AG08396 (cell line): Measurements from ENCODE around the gene NKX2-2.

Experiments
- DNase-seq: peaks from one replicate; pipeline ENCODE4 v3.0.0; 2012; ENCODE audit warnings: low spot score, mixed read lengths

NKX2-2 gene

GRCh38 chr20:21513881-21514540 is at the start of gene NKX2-2:
NKX2-2 (minus strand) TSS chr20:21514064; CDS start chr20:21513669, 395 bp downstream.
- DNase-seq = peak; percentile 32

DNA sequence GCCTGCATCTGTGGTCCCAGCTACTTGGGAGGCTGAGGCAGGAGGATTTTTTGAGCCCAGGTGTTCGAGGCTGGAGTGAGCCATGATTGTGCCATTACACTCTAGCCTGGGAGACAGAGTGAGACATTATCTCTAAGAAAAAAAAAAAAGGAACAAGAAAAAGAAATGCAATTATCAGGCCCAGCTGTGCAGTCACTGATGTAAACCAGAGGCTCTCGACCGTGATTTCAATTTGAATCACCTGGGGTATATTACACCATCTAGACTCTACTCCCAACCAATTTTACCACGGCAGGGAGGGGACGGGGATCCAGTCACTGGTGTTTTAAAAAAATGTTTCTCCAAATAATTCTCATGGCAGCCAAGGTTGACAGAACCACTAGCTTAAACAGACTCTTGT is 48.8 kb upstream of the NKX2-2 start:
- DNase-seq = no peak

DNA sequence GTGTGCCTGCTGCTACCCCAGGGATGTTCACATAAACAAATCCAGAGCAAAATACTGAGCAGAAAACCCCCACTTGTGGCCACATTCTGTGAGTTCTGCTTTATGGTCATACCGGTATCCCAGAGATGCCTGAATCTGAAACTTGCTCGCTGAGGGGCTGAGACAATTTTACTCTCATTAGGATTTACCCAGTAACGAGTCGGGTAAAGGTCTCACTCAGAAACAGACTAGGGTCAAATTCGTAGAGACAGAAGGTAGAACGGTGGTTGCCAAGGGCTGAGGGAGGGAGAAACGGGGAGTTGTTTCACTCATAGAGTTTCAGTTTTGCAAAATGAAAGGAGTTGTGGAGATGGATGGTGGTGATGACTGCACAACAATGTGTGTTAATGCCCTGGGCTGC is 45.4 kb upstream of the NKX2-2 start:
- no peak for DNase-seq

GRCh38 chr20:21557241-21558020 is 43.6 kb upstream of the NKX2-2 start:
- DNase-seq = no peak

GRCh38 chr20:21556398-21556797 is 42.5 kb upstream of the NKX2-2 start:
- no peak for DNase-seq

GRCh38 chr20:21555470-21556120 is 41.7 kb upstream of the NKX2-2 start:
- DNase-seq = no peak

- DNase-seq = no peak
These were observed 41.1 kb upstream of the NKX2-2 start for GRCh38 chr20:21554985-21555384.

GRCh38 chr20:21554376-21554890 is 40.6 kb upstream of the NKX2-2 start:
- no peak for DNase-seq

DNA sequence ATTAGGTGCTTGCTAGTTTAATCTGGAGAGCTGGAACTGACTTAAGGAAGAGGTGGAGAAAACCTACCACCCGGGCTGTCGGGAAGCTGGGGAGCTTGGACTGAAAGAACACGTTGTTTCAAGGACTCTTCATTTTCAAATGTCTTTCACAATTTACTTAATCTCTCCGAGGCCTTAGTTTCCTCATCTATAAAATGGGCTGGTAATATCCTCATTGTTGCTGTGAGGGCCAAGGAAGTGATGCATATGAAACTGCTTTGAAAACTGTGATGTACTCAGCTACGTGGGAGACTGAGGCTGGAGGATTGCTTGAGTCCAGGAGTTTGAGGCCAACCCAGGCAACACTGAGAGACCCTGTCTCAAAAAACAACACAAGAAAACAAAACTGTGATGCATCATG is 36.7 kb upstream of the NKX2-2 start:
- no peak for DNase-seq

- no peak for DNase-seq
These were observed 34.6 kb upstream of the NKX2-2 start for GRCh38 chr20:21548390-21549035.

DNA sequence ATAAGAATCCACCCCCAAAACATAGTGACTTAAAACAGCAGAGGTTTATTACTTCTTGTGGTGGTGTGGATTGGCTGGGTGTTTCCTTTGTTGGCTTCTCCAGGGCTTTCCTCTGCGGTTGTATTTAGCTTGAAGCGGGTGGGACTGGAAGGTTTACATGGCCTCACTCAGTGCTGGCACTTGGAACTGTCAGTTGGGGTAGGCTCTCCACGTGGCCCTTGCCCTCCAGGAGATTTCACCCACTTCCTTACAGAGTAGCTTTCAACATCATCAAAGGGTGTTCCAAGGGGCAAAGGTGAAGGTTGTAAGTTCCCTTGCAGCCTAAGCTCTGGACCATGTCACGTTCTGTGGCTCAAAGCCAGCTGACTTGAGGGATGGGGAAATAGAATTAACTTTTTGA is 32.5 kb upstream of the NKX2-2 start:
- DNase-seq = no peak

- no peak for DNase-seq
These were observed 25.6 kb upstream of the NKX2-2 start for GRCh38 chr20:21539512-21539911.

DNA sequence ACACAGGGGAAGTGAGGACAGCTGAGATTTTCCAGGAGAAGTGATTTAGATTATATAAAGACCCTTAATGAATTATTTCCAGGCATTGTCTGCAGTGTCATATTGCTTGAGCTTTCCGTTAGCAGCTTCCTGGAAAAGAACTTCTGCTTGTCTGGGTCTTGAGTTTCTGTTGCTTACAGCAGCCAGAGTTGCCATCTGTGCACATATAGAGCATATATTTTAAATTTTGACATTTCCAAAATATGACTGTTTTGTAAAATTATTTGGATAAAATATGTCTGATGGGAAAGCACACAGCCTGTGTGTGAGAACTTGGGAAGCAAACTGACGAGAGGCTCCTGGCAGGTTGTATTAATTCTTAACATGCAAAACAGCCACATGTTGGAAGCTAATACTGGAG is 21.0 kb upstream of the NKX2-2 start:
- DNase-seq = no peak

DNA sequence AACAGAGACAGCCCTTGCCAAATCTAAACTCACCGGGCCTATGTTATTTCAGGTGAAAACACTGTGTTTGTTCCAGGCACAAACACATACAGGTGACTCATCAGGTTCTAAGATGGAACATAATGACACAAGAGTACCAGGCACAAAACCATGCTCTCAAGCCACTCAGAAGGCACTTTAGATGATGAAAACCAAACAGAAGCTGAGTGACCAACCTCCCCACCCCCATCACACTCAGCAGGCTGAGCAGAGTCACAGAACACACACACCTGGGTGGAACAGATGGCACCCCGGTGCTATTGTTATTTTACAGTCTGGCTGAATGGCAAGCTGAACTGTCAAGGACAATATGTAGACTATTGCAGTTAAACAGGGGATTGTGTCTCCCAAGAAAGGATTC is 20.6 kb upstream of the NKX2-2 start:
- DNase-seq = no peak

GRCh38 chr20:21529863-21530262 is 16.0 kb upstream of the NKX2-2 start:
- no peak for DNase-seq

GRCh38 chr20:21528870-21529269 is 15.0 kb upstream of the NKX2-2 start:
- DNase-seq = no peak

- no peak for DNase-seq
These were observed 14.0 kb upstream of the NKX2-2 start for GRCh38 chr20:21527908-21528307.

DNA sequence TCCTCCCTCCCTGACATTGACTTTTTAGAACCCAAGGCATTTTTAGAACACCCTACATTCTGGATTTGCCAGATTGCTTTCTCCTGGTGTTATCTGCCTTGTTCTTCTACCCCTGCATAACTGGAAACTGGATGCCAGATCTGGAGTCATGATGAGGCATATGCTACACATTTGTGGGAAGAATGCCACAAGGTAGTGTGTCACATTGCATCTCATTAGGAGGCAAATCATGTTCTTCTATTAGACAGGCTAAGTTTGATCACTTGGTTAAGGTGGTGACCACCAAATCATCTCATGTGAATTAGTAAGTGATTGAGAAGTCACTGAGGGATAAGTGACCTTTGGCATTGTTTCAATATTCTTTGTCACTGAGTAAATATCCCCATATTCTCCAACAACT is 12.9 kb upstream of the NKX2-2 start:
- DNase-seq = no peak

GRCh38 chr20:21523895-21524294 is 10.0 kb upstream of the NKX2-2 start:
- DNase-seq = no peak

GRCh38 chr20:21523281-21523868 is 9.5 kb upstream of the NKX2-2 start:
- DNase-seq = no peak

- DNase-seq = peak; percentile 22
These were observed 8.8 kb upstream of the NKX2-2 start for GRCh38 chr20:21522481-21523280.
